ENCODE results near the gene LONP2. TPM values are rescaled to one million over a fixed set of nuclear protein-coding genes. Genes with fewer than 3 reads are reported as not detected.

Gene LONP2
- total RNA-seq, 1 donor = 56.8 TPM

GRCh38 chr16:48366165-48367093, 122.3 kb downstream of the LONP2 start:
- Histone ChIP-seq H3K36me3 (ENCODE audit: insufficient read depth, low read length) (peaks cover 8% of the 10 kb centered on the region), H3K27ac (ENCODE audit: low read depth, low read length) (peak overlapping the region; percentile 96), H3K4me3 (ENCODE audit: insufficient read depth, low read length) (peak overlapping the region; percentile 82), H3K4me2 (ENCODE audit: insufficient read depth, low read length) (peak overlapping the region; percentile 88), H3K79me2 (ENCODE audit: insufficient read depth, low read length) (peaks cover 89% of the 10 kb centered on the region), H2AFZ (ENCODE audit: low read length) (peak overlapping the region; percentile 11), H3K27me3 (ENCODE audit: insufficient read depth, low read length) (no peaks in the 10 kb centered on the region), H3K9me3 (ENCODE audit: low read depth, low read length) (no peaks in the 10 kb centered on the region), H4K20me1 (ENCODE audit: insufficient read depth, low read length) (peaks cover 50% of the 10 kb centered on the region), H3K4me1 (ENCODE audit: insufficient read depth, low read length) (peaks cover 29% of the 10 kb centered on the region)
- no peak for TF ChIP-seq CTCF (IDR thresholded peaks at IDR 0.05; ENCODE audit: extremely low read depth, low read depth, low read length)
- peak; percentile 90 for DNase-seq (ENCODE audit: insufficient read length, low spot score, missing footprints)

DNA sequence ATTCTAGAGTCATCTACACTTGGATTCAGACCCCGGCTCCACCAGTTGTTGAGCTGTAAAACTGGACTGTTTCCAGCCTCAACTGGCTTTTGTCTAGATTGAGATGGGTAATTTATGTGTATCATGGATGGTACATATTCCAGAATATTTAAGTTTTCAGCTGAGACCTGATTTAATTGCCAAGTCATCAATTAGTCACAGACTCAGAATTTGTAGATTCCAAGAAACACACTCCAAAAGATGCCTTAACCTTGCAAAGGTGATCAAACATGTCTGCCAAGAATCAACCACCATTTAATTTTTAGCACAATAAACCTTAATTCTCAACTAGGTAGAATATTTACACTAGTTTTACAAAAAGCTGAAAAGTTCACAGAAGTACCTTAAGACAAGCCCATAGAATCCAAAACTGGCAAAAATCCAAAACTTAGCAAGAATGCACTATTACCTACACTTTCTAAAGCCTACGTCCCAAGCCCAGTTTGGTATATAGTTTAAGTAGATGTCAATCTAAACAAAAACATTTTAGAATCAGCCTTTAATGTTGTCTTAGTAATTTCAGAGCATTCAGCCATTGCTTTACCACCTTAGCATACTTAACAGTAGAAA, 123.4 kb downstream of the LONP2 start:
- DNase-seq (ENCODE audit: insufficient read length, low spot score, missing footprints) = no peak
- H3K9me3 ChIP-seq (ENCODE audit: low read depth, low read length) = no peaks in the 10 kb centered on the region
- H3K36me3 ChIP-seq (ENCODE audit: insufficient read depth, low read length) = no peaks in the 10 kb centered on the region
- no peaks in the 10 kb centered on the region for H3K27me3 ChIP-seq (ENCODE audit: insufficient read depth, low read length)
- peaks cover 33% of the 10 kb centered on the region for H3K4me1 ChIP-seq (ENCODE audit: insufficient read depth, low read length)
- H3K4me3 ChIP-seq (ENCODE audit: insufficient read depth, low read length) = no peak overlapping the region
- no peak overlapping the region for H2AFZ ChIP-seq (ENCODE audit: low read length)
- peak overlapping the region; percentile 4 for H3K4me2 ChIP-seq (ENCODE audit: insufficient read depth, low read length)
- peaks cover 90% of the 10 kb centered on the region for H3K79me2 ChIP-seq (ENCODE audit: insufficient read depth, low read length)
- peak overlapping the region; percentile 96 for H3K27ac ChIP-seq (ENCODE audit: low read depth, low read length)
- peaks cover 49% of the 10 kb centered on the region for H4K20me1 ChIP-seq (ENCODE audit: insufficient read depth, low read length)
- no peak for TF ChIP-seq CTCF (IDR thresholded peaks at IDR 0.05; ENCODE audit: extremely low read depth, low read depth, low read length)

DNA sequence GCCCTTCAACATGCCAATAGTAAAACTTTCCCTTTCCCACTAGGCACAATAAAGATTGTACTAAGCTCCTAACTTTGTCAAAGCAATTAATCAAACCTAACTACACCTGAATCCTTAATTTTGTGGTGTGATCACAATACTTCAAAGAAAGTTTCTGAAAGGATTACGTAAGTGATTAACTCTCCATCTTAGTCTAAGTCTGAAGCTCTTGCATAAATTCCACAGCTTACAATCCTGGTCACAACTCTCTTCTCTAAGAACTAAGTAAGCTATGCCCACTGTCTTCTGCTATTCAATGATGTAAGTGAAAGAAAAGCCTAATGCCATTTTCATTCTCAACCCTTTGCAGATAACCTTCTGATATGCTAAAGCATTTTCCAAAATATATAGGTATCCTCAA, 125.7 kb downstream of the LONP2 start:
- peaks cover 60% of the 10 kb centered on the region for H4K20me1 ChIP-seq (ENCODE audit: insufficient read depth, low read length)
- no peak for DNase-seq (ENCODE audit: insufficient read length, low spot score, missing footprints)

More for the DNA sequence above, 125.7 kb downstream of the LONP2 start:
- no peak overlapping the region for H3K4me3 ChIP-seq (ENCODE audit: insufficient read depth, low read length)
- no peak overlapping the region for H3K4me2 ChIP-seq (ENCODE audit: insufficient read depth, low read length)
- H3K9me3 ChIP-seq (ENCODE audit: low read depth, low read length) = no peaks in the 10 kb centered on the region
- peaks cover 45% of the 10 kb centered on the region for H3K4me1 ChIP-seq (ENCODE audit: insufficient read depth, low read length)
- H3K36me3 ChIP-seq (ENCODE audit: insufficient read depth, low read length) = no peaks in the 10 kb centered on the region
- no peaks in the 10 kb centered on the region for H3K27me3 ChIP-seq (ENCODE audit: insufficient read depth, low read length)
- no peak for TF ChIP-seq CTCF (IDR thresholded peaks at IDR 0.05; ENCODE audit: extremely low read depth, low read depth, low read length)
- no peak overlapping the region for H3K27ac ChIP-seq (ENCODE audit: low read depth, low read length)
- no peak overlapping the region for H2AFZ ChIP-seq (ENCODE audit: low read length)
- peaks cover 92% of the 10 kb centered on the region for H3K79me2 ChIP-seq (ENCODE audit: insufficient read depth, low read length)

Data from osteoblast (primary cell).